Mucosa of descending colon (tissue), 3 donors: ENCODE measurements around the gene AP2A2. TPM values are rescaled to one million over a fixed set of nuclear protein-coding genes. Genes with fewer than 3 reads are reported as not detected.

Experiments
- ATAC-seq: fragments of 200-7000 bp; cut with Tn5 transposase; one replicate; pipeline ENCODE4 v1.9.1; 2020; ENCODE audit warnings: mild to moderate bottlenecking, moderate library complexity
- DNase-seq, 3 donors: peaks; one replicate each; pipeline ENCODE4 v3.0.0-alpha.2; 2020
- H3K36me3 ChIP-seq: fragments of 200-600 bp; one replicate; pipeline ENCODE4 v1.8.0; 2021; ENCODE audit warnings: low read depth, mild to moderate bottlenecking
- H3K4me1 ChIP-seq: fragments of 200-600 bp; one replicate; pipeline ENCODE4 v1.8.0; 2021; ENCODE audit warnings: low read depth, mild to moderate bottlenecking
- H3K4me3 ChIP-seq: fragments of 200-600 bp; one replicate; pipeline ENCODE4 v1.8.0; 2021; ENCODE audit warnings: mild to moderate bottlenecking
- H3K9me3 ChIP-seq: fragments of 200-600 bp; one replicate; pipeline ENCODE4 v1.8.0; 2021; ENCODE audit warnings: mild to moderate bottlenecking
- CTCF ChIP-seq: fragments of 200-600 bp; IDR thresholded peaks from one replicate; pipeline ENCODE4 v1.8.0; 2022; ENCODE audit warnings: antibody characterized with exemption, mild to moderate bottlenecking
- intact Hi-C, 2 donors: fragments of 100-400 bp; cut with DNase I in 1 of 2; cut with micrococcal nuclease in 1 of 2; formaldehyde crosslinking; loops; one replicate each; pipeline versions ENCODE4 v1.11.0 to v1.11.1; 2022; cut with DNase I, micrococcal nuclease
- total RNA-seq, 3 donors: library from RNA; stranded (reverse); fragmentation: NEBNext Ultra II Directional in 2 of 3; extraction: Animal tissue kit (Norgen Biotek cat#: 25700) in 2 of 3; gene quantifications; one replicate each; pipeline versions ENCODE4 v1.2.1 to v1.2.4, GENCODE V29; 2021 to 2023
- donor health status: DM: no; HTN: no; CAD: no; lungs with moderate emphysema.
- donor health status: DM: no; HTN: no; CAD: no.
- donor health status: DM: no; HTN: yes; CAD: no.

Gene AP2A2
- total RNA-seq, 3 donors from 2014 or later, result 68.8 to 105 (median 99.5) TPM

DNA sequence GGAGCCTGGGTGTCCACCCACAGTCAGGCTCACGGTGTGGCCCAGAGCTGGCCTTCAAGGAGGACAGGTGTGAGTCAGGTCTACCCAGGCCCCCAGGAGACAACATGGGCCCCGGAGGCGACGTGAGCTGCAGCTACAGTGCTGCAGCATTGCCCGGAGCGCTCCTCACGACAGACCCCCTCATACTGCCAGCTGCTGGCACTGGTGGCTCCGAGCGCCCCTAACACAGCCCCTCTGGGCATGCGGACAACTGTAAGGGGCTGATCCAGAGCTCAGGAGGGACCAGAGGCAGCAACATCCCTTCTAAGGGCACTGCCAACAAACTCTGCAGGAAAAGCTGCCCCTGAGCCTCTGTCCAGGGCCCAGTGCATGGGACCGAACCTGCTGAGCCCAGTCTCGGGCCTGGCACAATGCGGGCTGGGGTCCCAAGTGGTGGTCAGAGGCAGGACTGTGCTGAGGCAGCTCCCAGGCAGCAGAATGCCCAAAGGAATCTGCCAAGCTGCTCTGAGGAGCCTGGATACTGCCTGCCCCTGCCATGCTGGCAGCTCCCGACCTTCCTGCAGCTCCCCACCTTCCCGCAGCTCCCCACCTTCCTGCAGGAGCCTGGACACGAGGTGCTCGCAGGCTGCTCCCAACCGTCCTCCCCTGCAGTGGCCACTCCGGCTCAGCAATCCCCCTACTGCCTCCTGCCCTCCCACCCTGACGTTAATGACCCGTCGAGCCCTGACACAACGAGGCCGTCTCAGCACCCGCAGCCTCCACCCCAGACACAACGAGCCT lies 30.1 kb upstream of the AP2A2 start:
- Histone ChIP-seq H3K4me3 (no peak overlapping the region), H3K9me3 (no peaks in the 10 kb centered on the region), H3K4me1 (no peaks in the 10 kb centered on the region), H3K36me3 (no peaks in the 10 kb centered on the region)
- no peak for TF ChIP-seq CTCF
- no peak for ATAC-seq
- intact Hi-C loops, result no loop called here
- DNase-seq, result no peak

DNA sequence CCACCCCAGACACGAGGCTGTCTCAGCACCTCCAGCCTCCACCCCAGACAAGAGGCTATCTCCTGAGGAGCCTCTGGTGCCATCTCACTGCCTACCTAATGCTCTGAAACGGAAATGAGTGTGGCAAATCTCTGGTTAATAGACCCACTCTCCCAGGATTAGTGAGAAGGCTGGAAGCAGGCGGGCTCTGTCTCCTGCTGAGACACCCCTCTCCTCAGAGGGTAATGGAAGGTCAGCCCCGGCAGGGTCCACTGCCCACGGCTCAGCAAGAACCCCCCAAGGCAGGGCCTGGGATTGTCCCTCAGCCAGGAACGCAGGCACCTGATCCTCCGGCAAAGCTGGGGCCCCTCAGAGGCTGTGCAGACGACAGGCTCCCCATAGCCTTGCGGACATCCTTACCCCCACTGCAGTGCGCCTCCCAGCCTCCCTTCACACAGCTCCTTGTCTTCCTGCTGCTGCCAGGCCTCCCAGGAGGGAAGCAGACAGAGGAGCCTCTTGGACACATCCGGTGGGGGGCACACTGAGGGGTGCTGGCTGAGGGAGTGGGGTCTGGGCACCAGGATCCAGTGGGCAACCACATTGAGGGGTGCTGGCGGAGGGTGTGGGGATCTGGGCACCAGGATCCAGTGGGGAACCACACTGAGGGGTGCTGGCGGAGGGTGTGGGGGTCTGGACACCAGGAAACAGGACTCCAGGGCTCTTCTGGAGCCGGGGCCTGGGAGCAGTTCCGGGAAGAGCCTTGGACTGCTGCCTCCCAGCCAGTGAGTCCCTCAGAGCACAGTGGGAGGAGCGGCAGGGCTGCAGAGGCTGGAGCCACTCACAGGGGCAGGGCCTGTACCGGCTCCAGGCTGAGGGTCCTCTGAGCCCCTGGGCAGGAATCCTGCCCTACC lies 28.2 kb upstream of the AP2A2 start:
- Histone ChIP-seq H3K36me3 (no peaks in the 10 kb centered on the region), H3K4me1 (no peaks in the 10 kb centered on the region), H3K9me3 (no peaks in the 10 kb centered on the region), H3K4me3 (no peak overlapping the region)
- DNase-seq, result no peak
- intact Hi-C loops, result no loop called here
- no peak for TF ChIP-seq CTCF
- ATAC-seq, result no peak

DNA sequence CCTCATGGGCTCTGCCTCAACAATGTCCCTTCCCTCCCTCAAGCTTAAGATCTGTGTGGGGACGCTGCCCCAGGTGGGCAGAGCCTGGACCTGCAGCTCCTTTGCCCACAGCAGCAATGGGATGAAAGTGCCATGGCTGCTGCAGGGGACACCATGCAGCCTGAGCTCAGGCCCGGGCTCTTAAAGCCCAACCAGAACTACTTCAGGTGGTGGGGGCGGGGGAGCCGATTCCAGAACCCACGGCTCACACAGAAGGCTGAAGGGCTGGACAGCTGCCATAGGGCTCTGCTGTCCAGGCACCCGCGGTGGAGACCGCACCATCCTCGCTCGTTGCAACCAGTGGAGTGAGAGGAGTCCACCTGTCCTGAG lies 27.5 kb upstream of the AP2A2 start:
- H3K4me1 ChIP-seq, result no peaks in the 10 kb centered on the region
- no peak for TF ChIP-seq CTCF
- no peaks in the 10 kb centered on the region for H3K9me3 ChIP-seq
- H3K4me3 ChIP-seq, result no peak overlapping the region
- DNase-seq (no peak), ATAC-seq (peak; percentile 37)
- no peaks in the 10 kb centered on the region for H3K36me3 ChIP-seq
- intact Hi-C loops, result no loop called here

DNA sequence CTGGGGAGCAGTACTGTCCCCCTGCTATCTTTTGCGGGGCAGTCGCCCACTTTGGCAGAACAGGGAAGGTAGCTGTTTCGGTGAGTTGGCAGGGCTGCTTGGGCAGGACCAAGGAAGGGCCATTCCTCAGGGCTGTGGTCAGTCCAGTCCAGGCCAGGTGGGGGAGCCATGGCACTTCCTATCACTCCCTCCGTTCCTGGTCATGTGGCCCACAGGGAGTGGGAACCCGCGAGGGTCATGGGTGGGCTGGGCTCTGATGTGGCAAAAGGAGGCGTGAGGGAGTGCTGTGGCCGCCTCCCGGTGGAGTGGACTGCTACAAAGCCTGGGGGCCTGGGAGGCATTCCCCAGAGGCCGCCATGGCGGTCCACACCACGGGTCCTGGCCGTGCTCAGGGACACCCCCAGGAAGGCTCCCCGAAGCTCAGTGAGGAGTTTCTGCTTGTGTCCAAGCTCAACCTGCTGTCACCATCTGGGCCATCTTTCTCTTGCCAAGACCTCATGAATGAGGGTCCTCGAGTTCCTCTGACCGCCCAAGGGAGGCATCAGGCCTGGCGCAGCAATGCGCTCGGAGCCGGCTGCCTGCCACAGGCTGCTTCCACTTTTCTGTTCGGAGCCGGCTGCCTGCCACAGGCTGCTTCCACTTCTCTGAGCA lies 27.0 kb upstream of the AP2A2 start:
- Histone ChIP-seq H3K36me3 (no peaks in the 10 kb centered on the region), H3K9me3 (no peaks in the 10 kb centered on the region), H3K4me3 (no peak overlapping the region), H3K4me1 (no peaks in the 10 kb centered on the region)
- no peak for TF ChIP-seq CTCF
- DNase-seq (no peak), ATAC-seq (peak; percentile 36)
- intact Hi-C loops, result no loop called here

DNA sequence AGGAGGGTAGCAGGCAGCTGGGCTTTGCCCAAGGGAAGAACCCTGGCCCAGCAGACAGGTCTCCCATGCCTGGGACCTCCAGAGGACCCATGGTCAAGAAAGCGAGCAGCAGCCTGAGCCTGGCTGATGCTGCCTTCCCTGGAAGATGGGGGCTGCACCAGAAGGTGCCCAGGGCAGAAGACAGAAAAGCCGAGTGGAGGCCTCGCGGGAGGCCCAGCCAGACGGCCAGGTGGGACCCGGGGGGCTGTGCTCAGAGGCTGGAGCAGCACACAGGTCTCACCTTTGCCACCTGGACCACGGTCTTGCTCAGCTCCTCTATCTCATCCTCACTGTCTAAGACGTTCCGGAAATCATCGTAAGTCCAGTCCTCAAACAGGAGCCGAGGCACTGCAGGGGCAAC lies 25.9 kb upstream of the AP2A2 start:
- H3K36me3 ChIP-seq, result no peaks in the 10 kb centered on the region
- no peak for TF ChIP-seq CTCF
- no peaks in the 10 kb centered on the region for H3K4me1 ChIP-seq
- no peak for DNase-seq
- ATAC-seq, result no peak
- intact Hi-C loops, result no loop called here
- no peaks in the 10 kb centered on the region for H3K9me3 ChIP-seq
- H3K4me3 ChIP-seq, result no peak overlapping the region
